GM18951 (cell line): ENCODE measurements around the gene PNPLA1.

Experiments used
- POLR2A ChIP-seq: IDR thresholded peaks from 4 replicates; pipeline ENCODE4 v1.6.1; 2011; ENCODE audit warnings: mild to moderate bottlenecking; ENCODE audit not compliant: insufficient read length, insufficient read depth; ENCODE audit errors: extremely low read depth
- in situ Hi-C: fragments of 300-500 bp; cut with MboI; formaldehyde crosslinking; loops from one replicate; pipeline ENCODE4 v1.12.0; 2022; ENCODE audit warnings: low sequenced_read_pairs, mixed read lengths, inconsistent platforms; ENCODE audit not compliant: unreplicated experiment

The PNPLA1 gene

GRCh38 chr6:36263390-36264000, 6.4 kb upstream of the PNPLA1 start:
- in situ Hi-C loops: no loop called here
- no peak for TF ChIP-seq POLR2A

DNA sequence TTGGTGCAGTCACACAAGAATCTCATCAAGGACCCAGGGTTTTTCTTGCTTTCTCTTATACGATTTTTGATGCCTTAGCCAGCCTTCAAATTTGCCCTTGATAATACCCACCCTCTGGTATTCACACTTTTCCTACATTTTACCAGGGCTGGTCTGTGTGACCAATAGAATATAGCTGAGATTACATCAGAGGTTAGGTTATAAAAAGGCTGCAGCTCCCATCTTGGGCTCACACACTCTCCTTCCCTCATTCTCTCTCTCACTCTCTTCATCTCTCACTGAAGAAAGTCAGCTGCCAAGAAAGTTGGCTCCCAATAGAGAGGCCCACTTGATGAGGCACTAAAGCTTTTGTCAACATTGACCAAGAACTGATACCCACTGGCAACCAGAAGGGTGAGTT, 4.1 kb upstream of the PNPLA1 start:
- in situ Hi-C loops: no loop called here
- no peak for TF ChIP-seq POLR2A

- in situ Hi-C loops: no loop called here
- no peak for TF ChIP-seq POLR2A
Measured at GRCh38 chr6:36266913-36267644, 2.8 kb upstream of the PNPLA1 start.

DNA sequence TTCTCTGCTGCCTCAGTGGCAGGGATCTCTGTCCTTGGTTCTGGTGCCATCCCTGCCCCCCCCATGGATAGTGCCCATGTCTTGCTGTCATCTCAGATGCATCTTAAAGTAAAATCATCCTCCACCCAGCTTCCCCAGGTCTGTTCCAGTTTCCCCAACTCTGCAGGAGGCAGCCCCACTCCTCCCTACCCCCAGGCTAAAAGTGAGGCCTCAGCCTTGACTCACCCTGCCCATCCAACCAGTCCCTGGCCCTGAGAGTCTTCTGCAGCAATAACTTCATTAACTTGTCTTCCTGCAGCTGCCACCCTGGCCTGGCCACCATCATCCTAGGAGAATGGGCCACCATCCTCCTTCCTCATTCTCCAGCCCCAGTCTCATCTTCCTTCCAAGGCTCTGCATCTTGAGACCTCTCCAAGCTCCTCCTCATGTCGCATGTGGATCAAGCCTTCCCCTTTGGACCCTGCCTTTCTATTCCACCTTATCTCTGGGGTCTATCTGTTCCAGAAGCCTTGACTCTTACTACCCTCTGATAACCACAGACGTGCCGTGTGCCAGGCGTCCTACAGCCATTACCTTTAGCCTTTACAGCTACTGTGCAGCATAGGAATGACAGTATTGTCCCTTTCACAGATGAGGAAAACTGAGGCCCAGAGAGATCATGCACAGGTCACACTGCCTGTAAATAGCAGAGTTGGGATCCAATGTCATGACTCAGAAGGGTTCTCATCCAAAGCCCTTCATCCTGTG, 2.0 kb upstream of the PNPLA1 start:
- in situ Hi-C loops: no loop called here
- TF ChIP-seq POLR2A: no peak

- in situ Hi-C loops: no loop called here
Measured at GRCh38 chr6:36268478-36269275, 1.2 kb upstream of the PNPLA1 start.

DNA sequence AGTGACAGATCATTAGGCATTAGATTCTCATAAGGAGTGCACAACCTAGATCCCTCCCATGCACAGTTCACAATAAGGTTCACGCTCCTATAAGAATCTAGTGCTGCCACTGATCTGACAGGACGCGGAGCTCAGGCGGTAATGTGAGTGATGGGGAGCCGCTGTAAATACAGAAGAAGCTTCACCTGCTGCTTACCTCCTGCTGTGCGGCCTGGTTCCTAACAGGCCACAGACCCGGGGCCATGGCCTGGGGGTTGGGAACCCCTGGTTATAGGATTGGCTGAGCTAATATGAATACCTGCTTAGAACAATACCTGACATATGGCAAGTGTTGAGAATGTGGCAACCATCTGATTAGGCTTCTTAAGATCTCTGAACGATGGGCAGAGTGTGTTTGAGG, 2.4 kb downstream of the PNPLA1 start:
- in situ Hi-C loops: no loop called here
- no peak for TF ChIP-seq POLR2A

More at GRCh38 chr6:36268478-36269275, 1.2 kb upstream of the PNPLA1 start:
- no peak for TF ChIP-seq POLR2A

GRCh38 chr6:36273067-36273466, 3.2 kb downstream of the PNPLA1 start:
- no peak for TF ChIP-seq POLR2A
- in situ Hi-C loops: no loop called here

- no peak for TF ChIP-seq POLR2A
- in situ Hi-C loops: no loop called here
Measured at GRCh38 chr6:36273802-36274514, 4.1 kb downstream of the PNPLA1 start.

GRCh38 chr6:36276581-36277536, 7.0 kb downstream of the PNPLA1 start:
- TF ChIP-seq POLR2A: no peak
- in situ Hi-C loops: no loop called here

- in situ Hi-C loops: no loop called here
- TF ChIP-seq POLR2A: no peak
Measured at GRCh38 chr6:36277946-36278470, 8.1 kb downstream of the PNPLA1 start.

- in situ Hi-C loops: no loop called here
- TF ChIP-seq POLR2A: no peak
Measured at GRCh38 chr6:36280467-36280866, 10.6 kb downstream of the PNPLA1 start.
